ENCODE data around the gene PSMG1. TPM values are rescaled to one million over a fixed set of nuclear protein-coding genes. Genes with fewer than 3 reads are reported as not detected.

PSMG1 gene
- total RNA-seq, 1 donor from 2014 or later = 23.7 TPM

GRCh38 chr21:39180429-39181019 lies 2.7 kb downstream of the PSMG1 start:
- Mint-ChIP-seq H3K9me3 (no peaks in the 10 kb centered on the region), H3K27me3 (no peaks in the 10 kb centered on the region), H3K4me3 (no peak overlapping the region), H3K36me3 (ENCODE audit: low read depth) (peaks cover 35% of the 10 kb centered on the region), H3K4me1 (peaks cover 20% of the 10 kb centered on the region), H3K27ac (no peak overlapping the region)
- DNase-seq (no peak), ATAC-seq (ENCODE audit: low read depth) (no peak)
- ChIA-PET POLR2A (no interaction called here), CTCF (no interaction called here)
- intact Hi-C loops (cut with micrococcal nuclease) = loop anchor here (10.0 kb wide), 1 partner anchor 1984 kb away; the partner anchor contains the start of gene BACE2
- TF ChIP-seq, protein P1, sequence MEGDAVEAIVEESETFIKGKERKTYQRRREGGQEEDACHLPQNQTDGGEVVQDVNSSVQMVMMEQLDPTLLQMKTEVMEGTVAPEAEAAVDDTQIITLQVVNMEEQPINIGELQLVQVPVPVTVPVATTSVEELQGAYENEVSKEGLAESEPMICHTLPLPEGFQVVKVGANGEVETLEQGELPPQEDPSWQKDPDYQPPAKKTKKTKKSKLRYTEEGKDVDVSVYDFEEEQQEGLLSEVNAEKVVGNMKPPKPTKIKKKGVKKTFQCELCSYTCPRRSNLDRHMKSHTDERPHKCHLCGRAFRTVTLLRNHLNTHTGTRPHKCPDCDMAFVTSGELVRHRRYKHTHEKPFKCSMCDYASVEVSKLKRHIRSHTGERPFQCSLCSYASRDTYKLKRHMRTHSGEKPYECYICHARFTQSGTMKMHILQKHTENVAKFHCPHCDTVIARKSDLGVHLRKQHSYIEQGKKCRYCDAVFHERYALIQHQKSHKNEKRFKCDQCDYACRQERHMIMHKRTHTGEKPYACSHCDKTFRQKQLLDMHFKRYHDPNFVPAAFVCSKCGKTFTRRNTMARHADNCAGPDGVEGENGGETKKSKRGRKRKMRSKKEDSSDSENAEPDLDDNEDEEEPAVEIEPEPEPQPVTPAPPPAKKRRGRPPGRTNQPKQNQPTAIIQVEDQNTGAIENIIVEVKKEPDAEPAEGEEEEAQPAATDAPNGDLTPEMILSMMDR (IDR thresholded peaks at IDR 0.05) = no peak

DNA sequence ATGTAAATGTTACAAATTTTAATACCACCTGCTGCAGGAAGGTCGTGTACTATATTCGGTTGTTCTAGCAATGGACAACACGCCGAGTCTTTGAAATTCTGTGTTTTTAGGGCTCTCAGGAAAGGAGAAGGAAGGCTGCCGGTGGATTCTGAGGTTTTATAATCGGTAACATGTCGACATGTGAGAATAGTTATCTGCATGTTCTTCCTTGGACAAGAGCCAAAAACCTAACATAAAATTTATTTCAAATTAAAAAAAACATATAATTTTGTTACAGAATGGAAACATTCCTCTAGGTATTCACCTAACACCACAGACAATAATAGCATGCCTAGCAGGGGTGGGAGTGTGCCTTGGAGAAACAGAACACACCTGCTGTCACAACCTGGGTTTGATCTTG lies 4.8 kb downstream of the PSMG1 start:
- H3K4me1 Mint-ChIP-seq = peaks cover 10% of the 10 kb centered on the region
- intact Hi-C loops (cut with micrococcal nuclease) = no loop called here
- no peak overlapping the region for H3K27ac Mint-ChIP-seq
- CTCF ChIA-PET = no interaction called here
- no peak for ATAC-seq (ENCODE audit: low read depth)
- TF ChIP-seq, protein P1 (IDR thresholded peaks at IDR 0.05) = no peak
- H3K36me3 Mint-ChIP-seq (ENCODE audit: low read depth) = peaks cover 44% of the 10 kb centered on the region
- POLR2A ChIA-PET = no interaction called here
- no peaks in the 10 kb centered on the region for H3K27me3 Mint-ChIP-seq
- no peak for DNase-seq
- no peaks in the 10 kb centered on the region for H3K9me3 Mint-ChIP-seq
- H3K4me3 Mint-ChIP-seq = no peak overlapping the region

GRCh38 chr21:39176271-39176709 lies 7.0 kb downstream of the PSMG1 start:
- H3K27ac Mint-ChIP-seq = no peak overlapping the region
- intact Hi-C loops (cut with micrococcal nuclease) = no loop called here
- TF ChIP-seq, protein P1 (IDR thresholded peaks at IDR 0.05) = no peak
- ATAC-seq (ENCODE audit: low read depth) = no peak
- no peaks in the 10 kb centered on the region for H3K9me3 Mint-ChIP-seq
- ChIA-PET POLR2A (no interaction called here), CTCF (interaction anchor here (0.8 to 1.1 kb wide), 2 partner anchors 265 to 443 kb away, joined by 3 to 4 read pairs; no protein-coding TSS in a partner anchor)
- no peak for DNase-seq
- no peak overlapping the region for H3K4me3 Mint-ChIP-seq
- H3K27me3 Mint-ChIP-seq = no peaks in the 10 kb centered on the region
- no peaks in the 10 kb centered on the region for H3K4me1 Mint-ChIP-seq
- peaks cover 50% of the 10 kb centered on the region for H3K36me3 Mint-ChIP-seq (ENCODE audit: low read depth)

DNA sequence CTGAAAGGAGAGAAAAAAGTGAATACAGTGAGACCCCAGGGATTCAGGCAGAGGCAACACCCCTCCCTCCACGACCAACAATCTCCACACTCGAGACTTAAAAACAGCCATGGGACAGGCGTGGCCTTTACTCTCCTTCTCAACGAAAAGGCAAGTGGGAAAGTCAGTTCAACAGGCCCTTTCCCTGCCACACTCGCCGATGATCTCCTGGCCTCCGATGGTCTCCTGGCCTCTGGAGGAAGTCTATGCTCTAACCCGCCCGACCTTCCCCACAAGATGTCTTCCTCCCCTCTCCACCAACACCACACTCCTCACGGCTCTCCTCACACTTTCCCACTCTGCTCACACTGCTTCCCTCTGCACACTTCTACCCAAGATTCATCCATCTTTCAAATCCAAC lies 7.6 kb downstream of the PSMG1 start:
- Mint-ChIP-seq H3K27ac (no peak overlapping the region), H3K36me3 (ENCODE audit: low read depth) (peaks cover 51% of the 10 kb centered on the region), H3K9me3 (no peaks in the 10 kb centered on the region), H3K4me3 (no peak overlapping the region), H3K27me3 (no peaks in the 10 kb centered on the region), H3K4me1 (no peaks in the 10 kb centered on the region)
- TF ChIP-seq, protein P1 (IDR thresholded peaks at IDR 0.05) = no peak
- DNase-seq (no peak), ATAC-seq (ENCODE audit: low read depth) (no peak)
- intact Hi-C loops (cut with micrococcal nuclease) = loop anchor here (1.0 to 2.0 kb wide), 2 partner anchors 441 to 671 kb away; no protein-coding TSS in a partner anchor
- POLR2A ChIA-PET = no interaction called here
- CTCF ChIA-PET = no interaction called here

GRCh38 chr21:39175154-39175553 lies 8.1 kb downstream of the PSMG1 start:
- peaks cover 51% of the 10 kb centered on the region for H3K36me3 Mint-ChIP-seq (ENCODE audit: low read depth)
- TF ChIP-seq, protein P1 (IDR thresholded peaks at IDR 0.05) = no peak
- DNase-seq (no peak), ATAC-seq (ENCODE audit: low read depth) (no peak)
- POLR2A ChIA-PET = no interaction called here
- no peak overlapping the region for H3K27ac Mint-ChIP-seq
- intact Hi-C loops (cut with micrococcal nuclease) = loop anchor here (1.0 to 2.0 kb wide), 2 partner anchors 441 to 670 kb away; no protein-coding TSS in a partner anchor
- no peaks in the 10 kb centered on the region for H3K9me3 Mint-ChIP-seq
- H3K4me1 Mint-ChIP-seq = no peaks in the 10 kb centered on the region
- no peaks in the 10 kb centered on the region for H3K27me3 Mint-ChIP-seq
- CTCF ChIA-PET = no interaction called here
- H3K4me3 Mint-ChIP-seq = no peak overlapping the region
